GM21619 (cell line): Measurements from ENCODE around the gene CCDC141.

Experiments used
- ATAC-seq: cut with Tn5 transposase; IDR thresholded peaks from one replicate; pipeline ENCODE4 v1.9.1; 2021; ENCODE audit not compliant: unreplicated experiment

CCDC141 gene

GRCh38 chr2:178834086-178834485 is 215.9 kb downstream of the CCDC141 start:
- ATAC-seq: no peak

- no peak for ATAC-seq
Observed at GRCh38 chr2:178833382-178833781, 216.6 kb downstream of the CCDC141 start.

- ATAC-seq: no peak
Observed at GRCh38 chr2:178830451-178830850, 219.5 kb downstream of the CCDC141 start.

- ATAC-seq: no peak
Observed at GRCh38 chr2:178829981-178830380, 220.0 kb downstream of the CCDC141 start.

GRCh38 chr2:178829299-178829960 is 220.5 kb downstream of the CCDC141 start:
- ATAC-seq: no peak

- no peak for ATAC-seq
Observed at GRCh38 chr2:178828486-178828881, 221.5 kb downstream of the CCDC141 start.

- ATAC-seq: no peak
Observed at GRCh38 chr2:178827739-178828485, 222.0 kb downstream of the CCDC141 start.

- no peak for ATAC-seq
Observed at GRCh38 chr2:178827111-178827510, 222.8 kb downstream of the CCDC141 start.

GRCh38 chr2:178825183-178825582 is 224.8 kb downstream of the CCDC141 start:
- no peak for ATAC-seq

- no peak for ATAC-seq
Observed at GRCh38 chr2:178824181-178824580, 225.8 kb downstream of the CCDC141 start.

- ATAC-seq: peak; percentile 84
Observed at GRCh38 chr2:178819992-178820391, 229.9 kb downstream of the CCDC141 start.

GRCh38 chr2:178819147-178819875 is 230.6 kb downstream of the CCDC141 start:
- ATAC-seq: no peak

GRCh38 chr2:178811901-178812300 is 238.0 kb downstream of the CCDC141 start:
- ATAC-seq: no peak

GRCh38 chr2:178811045-178811444 is 238.9 kb downstream of the CCDC141 start:
- ATAC-seq: no peak

GRCh38 chr2:178810422-178810821 is 239.5 kb downstream of the CCDC141 start:
- ATAC-seq: no peak

- no peak for ATAC-seq
Observed at GRCh38 chr2:178807227-178808008, 242.5 kb downstream of the CCDC141 start, which contains the start of gene TTN. Gene TTN (minus strand): TSS chr2:178807423. CDS start chr2:178804642, 2,781 bp downstream.

- ATAC-seq: no peak
Observed at GRCh38 chr2:178806543-178806942, 243.4 kb downstream of the CCDC141 start.

GRCh38 chr2:178805457-178805856 is 244.5 kb downstream of the CCDC141 start:
- ATAC-seq: no peak

GRCh38 chr2:178804791-178805190 is 245.1 kb downstream of the CCDC141 start:
- peak; percentile 82 for ATAC-seq

- no peak for ATAC-seq
Observed at GRCh38 chr2:178800510-178800909, 249.4 kb downstream of the CCDC141 start.

GRCh38 chr2:178799305-178799704 is 250.6 kb downstream of the CCDC141 start:
- ATAC-seq: no peak
